Fibroblast of skin of scalp (primary cell): ENCODE measurements around the gene FCAMR.
A peak's percentile ranks its signal among the peaks of the same experiment; 100 is the strongest.

Source experiments
- DNase-seq: peaks from one replicate; pipeline ENCODE4 v3.0.0-alpha.2; 2013

The FCAMR gene

GRCh38 chr1:206955476-206956451 is 14.5 kb downstream of the FCAMR start:
- no peak for DNase-seq

- no peak for DNase-seq
Observed at GRCh38 chr1:206954459-206955342, 15.6 kb downstream of the FCAMR start.

- DNase-seq = no peak
Observed at GRCh38 chr1:206953626-206954025, 16.6 kb downstream of the FCAMR start.

GRCh38 chr1:206953126-206953525 is 17.1 kb downstream of the FCAMR start:
- DNase-seq = no peak

- DNase-seq = no peak
Observed at GRCh38 chr1:206952171-206952570, 18.1 kb downstream of the FCAMR start.

- no peak for DNase-seq
Observed at GRCh38 chr1:206951318-206952100, 18.8 kb downstream of the FCAMR start.

- no peak for DNase-seq
Observed at GRCh38 chr1:206949641-206950040, 20.6 kb downstream of the FCAMR start.

GRCh38 chr1:206949208-206949607 is 21.1 kb downstream of the FCAMR start:
- no peak for DNase-seq

- DNase-seq = no peak
Observed at GRCh38 chr1:206947255-206947654, 23.0 kb downstream of the FCAMR start.

- DNase-seq = no peak
Observed at GRCh38 chr1:206946261-206946660, 24.0 kb downstream of the FCAMR start, which contains the start of gene PIGR. TSS of gene PIGR (minus strand) at chr1:206946466. CDS start at chr1:206940531, 5,935 bp downstream.

- DNase-seq = no peak
Observed at GRCh38 chr1:206945779-206946178, 24.5 kb downstream of the FCAMR start.

GRCh38 chr1:206944703-206945102 is 25.6 kb downstream of the FCAMR start:
- no peak for DNase-seq

GRCh38 chr1:206941766-206942418 is 28.4 kb downstream of the FCAMR start:
- DNase-seq = no peak

- no peak for DNase-seq
Observed at GRCh38 chr1:206940588-206940936, 29.7 kb downstream of the FCAMR start.

- no peak for DNase-seq
Observed at GRCh38 chr1:206939841-206940587, 30.2 kb downstream of the FCAMR start.

- DNase-seq = no peak
Observed at GRCh38 chr1:206939131-206939530, 31.1 kb downstream of the FCAMR start.

GRCh38 chr1:206937425-206937824 is 32.8 kb downstream of the FCAMR start:
- no peak for DNase-seq

GRCh38 chr1:206935491-206936067 is 34.7 kb downstream of the FCAMR start:
- peak; percentile 24 for DNase-seq

- DNase-seq = no peak
Observed at GRCh38 chr1:206933333-206933945, 36.8 kb downstream of the FCAMR start.

GRCh38 chr1:206932177-206932576 is 38.1 kb downstream of the FCAMR start:
- DNase-seq = no peak
